K562 (cell line): ENCODE data around the gene ZC3H13. TPM values are rescaled to one million over a fixed set of nuclear protein-coding genes. Genes with fewer than 3 reads are reported as not detected.

Experiments used
- CHCHD3 ChIP-seq: fragments of 250-450 bp; sonication (Bioruptor Pico); IDR thresholded peaks from 2 replicates; pipeline ENCODE4 v2.1.2; 2022; ENCODE audit warnings: mild to moderate bottlenecking
- CHD2 ChIP-seq: IDR thresholded peaks from 2 replicates; pipeline ENCODE4 v1.6.1; 2011; ENCODE audit warnings: low read depth, low read length
- DDX20 ChIP-seq: fragments of 450-650 bp; IDR thresholded peaks from 2 replicates; pipeline ENCODE4 v1.6.1; 2016; ENCODE audit warnings: missing genetic modification characterization, low read depth, mild to moderate bottlenecking, missing compliant biosample characterization, moderate library complexity
- DMBX1 ChIP-seq: fragments of 250-450 bp; sonication (Bioruptor Pico); IDR thresholded peaks from 2 replicates; pipeline ENCODE4 v1.8.0; 2022; ENCODE audit warnings: inconsistent platforms, mild to moderate bottlenecking, moderate library complexity, borderline replicate concordance
- EWSR1 ChIP-seq: fragments of 450-650 bp; IDR thresholded peaks from 2 replicates; pipeline ENCODE4 v1.6.1; 2018; ENCODE audit warnings: borderline replicate concordance, mild to moderate bottlenecking, low read depth, moderate library complexity; ENCODE audit not compliant: partially characterized antibody
- GABPB2 ChIP-seq: fragments of 250-450 bp; sonication (Bioruptor Pico); conservative IDR thresholded peaks from 2 replicates; pipeline ENCODE4 v1.5.1; 2021; ENCODE audit warnings: mild to moderate bottlenecking
- HNRNPH1 ChIP-seq: fragments of 200-400 bp; formaldehyde crosslinking; optimal IDR thresholded peaks from 2 replicates; pipeline ENCODE3; 2017; ENCODE audit warnings: low read depth, mild to moderate bottlenecking, low read length, moderate library complexity
- MIER1 ChIP-seq: fragments of 450-650 bp; IDR thresholded peaks from 2 replicates; pipeline ENCODE4 v1.6.1; 2016; ENCODE audit warnings: antibody characterized with exemption, mild to moderate bottlenecking, low read depth
- MTA2 ChIP-seq: fragments of 450-650 bp; IDR thresholded peaks from 2 replicates; pipeline ENCODE4 v1.6.1; 2016; ENCODE audit warnings: low read depth
- NBN ChIP-seq: fragments of 450-650 bp; IDR thresholded peaks from 2 replicates; pipeline ENCODE4 v1.6.1; 2016; ENCODE audit warnings: low read depth, mild to moderate bottlenecking
- NEUROD1 ChIP-seq: fragments of 150-350 bp; IDR thresholded peaks from 2 replicates; pipeline ENCODE4 v1.6.1; 2014; ENCODE audit warnings: borderline replicate concordance, low read length, low read depth; ENCODE audit not compliant: partially characterized antibody
- NFE2L1 ChIP-seq: fragments of 450-650 bp; IDR thresholded peaks from 2 replicates; pipeline ENCODE4 v1.6.1; 2016; ENCODE audit warnings: missing genetic modification characterization, low read depth, mild to moderate bottlenecking, missing compliant biosample characterization, moderate library complexity, borderline replicate concordance
- NFYB ChIP-seq: IDR thresholded peaks from 2 replicates; pipeline ENCODE4 v1.6.1; 2011; ENCODE audit warnings: mild to moderate bottlenecking, moderate library complexity; ENCODE audit not compliant: insufficient read length; ENCODE audit errors: extremely low read depth
- PTBP1 ChIP-seq: fragments of 200-400 bp; formaldehyde crosslinking; IDR thresholded peaks from 2 replicates; pipeline ENCODE4 v1.6.1; 2017; ENCODE audit warnings: low read depth, low read length
- STAT5A ChIP-seq: IDR thresholded peaks from 2 replicates; pipeline ENCODE4 v1.6.1; 2012; ENCODE audit warnings: low read length, inconsistent platforms, borderline replicate concordance
- WHSC1 ChIP-seq: IDR thresholded peaks from one replicate; pipeline ENCODE4 v1.6.1; 2012; ENCODE audit warnings: low read length, control low read depth, inconsistent platforms
- ZNF174 ChIP-seq: fragments of 250-450 bp; sonication (Bioruptor Pico); IDR thresholded peaks from 2 replicates; pipeline ENCODE4 v1.4.0; 2020; ENCODE audit warnings: mild to moderate bottlenecking
- ZNF77 ChIP-seq: fragments of 250-450 bp; sonication (Bioruptor Pico); IDR thresholded peaks from 2 replicates; pipeline ENCODE4 v1.5.0; 2020
- polyA plus RNA-seq, 8 experiments: library from polyadenylated mRNA; depleted of rRNA in 4 of 8; stranded (reverse) in 5 of 8; unstranded in 3 of 8; fragments of >200 nt; fragmentation: Nextera tagmentation in 2 of 8; fragmentation: Illumina TruSeq in 1 of 8; extraction: Ambion mirVana in 2 of 8; extraction: Trizol in 1 of 8; gene quantifications; 2 replicates each; pipeline versions ENCODE4 v1.2.1 to v1.2.3, GENCODE V29; 2011 to 2014; ENCODE audit warnings: inconsistent platforms in 1 of 8, missing spikeins in 1 of 8
- total RNA-seq, 7 experiments: library from RNA; depleted of rRNA in 6 of 7; stranded (reverse); fragments of >200 nt in 6 of 7; fragmentation: Illumina TruSeq in 2 of 7; extraction: Trizol in 2 of 7; gene quantifications; 2 replicates each; pipeline versions ENCODE4 v1.2.1 to v1.2.3, GENCODE V29; 2011 to 2021; ENCODE audit warnings: low replicate concordance in 1 of 7
- TF ChIP-seq, protein P1 (sequence below): sonication (generic); formaldehyde crosslinking; IDR thresholded peaks from 2 replicates; pipeline ENCODE4 v1.8.1; 2023; ENCODE audit warnings: mild to moderate bottlenecking, missing genetic modification reagents
- TF ChIP-seq, protein P2 (sequence below), 2 experiments: fragments of 250-450 bp in 1 of 2; fragments of 450-650 bp in 1 of 2; sonication (Bioruptor Pico) in 1 of 2; IDR thresholded peaks; 2 replicates each; pipeline versions ENCODE4 v1.6.1 to v1.8.0; 2016 to 2021; ENCODE audit warnings: mild to moderate bottlenecking in 2 of 2, moderate library complexity in 2 of 2, missing compliant biosample characterization in 1 of 2, missing genetic modification characterization in 1 of 2
- TF ChIP-seq, protein P3 (sequence below): fragments of 250-450 bp; sonication (Bioruptor Pico); IDR thresholded peaks from 2 replicates; pipeline ENCODE4 v1.6.1; 2021; ENCODE audit warnings: mild to moderate bottlenecking
- TF ChIP-seq, protein P4 (sequence below): fragments of 250-450 bp; sonication (Bioruptor Pico); IDR thresholded peaks from 2 replicates; pipeline ENCODE4 v1.8.0; 2022; ENCODE audit warnings: inconsistent platforms

The ZC3H13 gene
- total and polyA plus RNA-seq, 9 of the 15 experiments (the other 6 are each of a cell fraction or from before 2014, with no cell fraction given), result 4.9 to 27.6 (median 12.1) TPM

- TF ChIP-seq, protein P1, sequence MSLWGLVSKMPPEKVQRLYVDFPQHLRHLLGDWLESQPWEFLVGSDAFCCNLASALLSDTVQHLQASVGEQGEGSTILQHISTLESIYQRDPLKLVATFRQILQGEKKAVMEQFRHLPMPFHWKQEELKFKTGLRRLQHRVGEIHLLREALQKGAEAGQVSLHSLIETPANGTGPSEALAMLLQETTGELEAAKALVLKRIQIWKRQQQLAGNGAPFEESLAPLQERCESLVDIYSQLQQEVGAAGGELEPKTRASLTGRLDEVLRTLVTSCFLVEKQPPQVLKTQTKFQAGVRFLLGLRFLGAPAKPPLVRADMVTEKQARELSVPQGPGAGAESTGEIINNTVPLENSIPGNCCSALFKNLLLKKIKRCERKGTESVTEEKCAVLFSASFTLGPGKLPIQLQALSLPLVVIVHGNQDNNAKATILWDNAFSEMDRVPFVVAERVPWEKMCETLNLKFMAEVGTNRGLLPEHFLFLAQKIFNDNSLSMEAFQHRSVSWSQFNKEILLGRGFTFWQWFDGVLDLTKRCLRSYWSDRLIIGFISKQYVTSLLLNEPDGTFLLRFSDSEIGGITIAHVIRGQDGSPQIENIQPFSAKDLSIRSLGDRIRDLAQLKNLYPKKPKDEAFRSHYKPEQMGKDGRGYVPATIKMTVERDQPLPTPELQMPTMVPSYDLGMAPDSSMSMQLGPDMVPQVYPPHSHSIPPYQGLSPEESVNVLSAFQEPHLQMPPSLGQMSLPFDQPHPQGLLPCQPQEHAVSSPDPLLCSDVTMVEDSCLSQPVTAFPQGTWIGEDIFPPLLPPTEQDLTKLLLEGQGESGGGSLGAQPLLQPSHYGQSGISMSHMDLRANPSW (CRISPR knock-in tag), result no peak
- TF ChIP-seq ZNF77 (CRISPR knock-in tag) (no peak), CHD2 (no peak), WHSC1 (no peak), NFE2L1 (tag) (no peak), HNRNPH1 (no peak), DDX20 (tag) (no peak), PTBP1 (no peak), NBN (no peak; the same call in none of the 2 replicates), EWSR1 (no peak), ZNF174 (CRISPR knock-in tag) (no peak), MIER1 (no peak), GABPB2 (CRISPR knock-in tag) (no peak), CHCHD3 (no peak), NEUROD1 (no peak), STAT5A (no peak), MTA2 (no peak), NFYB (no peak), DMBX1 (no peak)
- TF ChIP-seq, protein P2, sequence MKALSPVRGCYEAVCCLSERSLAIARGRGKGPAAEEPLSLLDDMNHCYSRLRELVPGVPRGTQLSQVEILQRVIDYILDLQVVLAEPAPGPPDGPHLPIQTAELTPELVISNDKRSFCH (CRISPR knock-in tag; IDR thresholded peaks at IDR 0.05), result no peak
- TF ChIP-seq, protein P2 (tag; IDR thresholded peaks at IDR 0.05), result no peak
- TF ChIP-seq, protein P3, sequence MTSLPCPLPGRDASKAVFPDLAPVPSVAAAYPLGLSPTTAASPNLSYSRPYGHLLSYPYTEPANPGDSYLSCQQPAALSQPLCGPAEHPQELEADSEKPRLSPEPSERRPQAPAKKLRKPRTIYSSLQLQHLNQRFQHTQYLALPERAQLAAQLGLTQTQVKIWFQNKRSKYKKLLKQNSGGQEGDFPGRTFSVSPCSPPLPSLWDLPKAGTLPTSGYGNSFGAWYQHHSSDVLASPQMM, result no peak
- TF ChIP-seq, protein P4, sequence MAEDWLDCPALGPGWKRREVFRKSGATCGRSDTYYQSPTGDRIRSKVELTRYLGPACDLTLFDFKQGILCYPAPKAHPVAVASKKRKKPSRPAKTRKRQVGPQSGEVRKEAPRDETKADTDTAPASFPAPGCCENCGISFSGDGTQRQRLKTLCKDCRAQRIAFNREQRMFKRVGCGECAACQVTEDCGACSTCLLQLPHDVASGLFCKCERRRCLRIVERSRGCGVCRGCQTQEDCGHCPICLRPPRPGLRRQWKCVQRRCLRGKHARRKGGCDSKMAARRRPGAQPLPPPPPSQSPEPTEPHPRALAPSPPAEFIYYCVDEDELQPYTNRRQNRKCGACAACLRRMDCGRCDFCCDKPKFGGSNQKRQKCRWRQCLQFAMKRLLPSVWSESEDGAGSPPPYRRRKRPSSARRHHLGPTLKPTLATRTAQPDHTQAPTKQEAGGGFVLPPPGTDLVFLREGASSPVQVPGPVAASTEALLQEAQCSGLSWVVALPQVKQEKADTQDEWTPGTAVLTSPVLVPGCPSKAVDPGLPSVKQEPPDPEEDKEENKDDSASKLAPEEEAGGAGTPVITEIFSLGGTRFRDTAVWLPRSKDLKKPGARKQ (CRISPR knock-in tag), result no peak
Observed at GRCh38 chr13:46052319-46053161, at the start of gene ZC3H13 (continued).
